Effector memory CD4-positive, alpha-beta T cell (primary cell): ENCODE results near the gene SLC44A2.
"Not testable (repeated sequence)": the region's sequence is repeated elsewhere in the genome, so short reads cannot be mapped to it uniquely, and the experiment has no call there.

Source experiments
- DNase-seq, 3 donors: peaks; one replicate each; pipeline ENCODE4 v3.0.0-alpha.2; 2020
- H3K27ac ChIP-seq: 2 replicates; pipeline ENCODE4 v1.7.0; 2013; ENCODE audit warnings: mild to moderate bottlenecking, low read length, moderate library complexity; ENCODE audit not compliant: insufficient read depth, poor library complexity, severe bottlenecking
- H3K27me3 ChIP-seq: replicated peaks from 2 replicates; pipeline ENCODE4 v1.7.0; 2013; ENCODE audit warnings: mild to moderate bottlenecking, low read length; ENCODE audit not compliant: insufficient read depth, control insufficient read depth, poor library complexity, severe bottlenecking
- H3K36me3 ChIP-seq: 2 replicates; pipeline ENCODE4 v1.7.0; 2013; ENCODE audit warnings: mild to moderate bottlenecking, low read length, moderate library complexity; ENCODE audit not compliant: control insufficient read depth, insufficient read depth
- H3K4me1 ChIP-seq: 2 replicates; pipeline ENCODE4 v1.7.0; 2013; ENCODE audit warnings: low read length, mild to moderate bottlenecking; ENCODE audit not compliant: control insufficient read depth, insufficient read depth, poor library complexity, severe bottlenecking
- H3K4me3 ChIP-seq: 2 replicates; pipeline ENCODE4 v1.7.0; 2013; ENCODE audit warnings: low read length, low read depth, mild to moderate bottlenecking; ENCODE audit not compliant: insufficient read depth, poor library complexity, severe bottlenecking
- H3K9me3 ChIP-seq: 2 replicates; pipeline ENCODE4 v1.7.0; 2013; ENCODE audit warnings: mild to moderate bottlenecking, low read length, moderate library complexity; ENCODE audit not compliant: control insufficient read depth

The SLC44A2 gene

GRCh38 chr19:10662384-10663251, 37.3 kb downstream of the SLC44A2 start:
- Histone ChIP-seq H3K9me3 (no peaks in the 10 kb centered on the region), H3K36me3 (peaks cover 3% of the 10 kb centered on the region), H3K27ac (no peak overlapping the region), H3K4me3 (no peak overlapping the region), H3K27me3 (no peaks in the 10 kb centered on the region), H3K4me1 (peaks cover 7% of the 10 kb centered on the region)
- no peak for DNase-seq

GRCh38 chr19:10663252-10663563, 37.9 kb downstream of the SLC44A2 start:
- not testable (repeated sequence) for H3K4me1 ChIP-seq, H3K4me3 ChIP-seq, H3K27me3 ChIP-seq, DNase-seq, H3K9me3 ChIP-seq, H3K36me3 ChIP-seq, H3K27ac ChIP-seq

GRCh38 chr19:10667867-10668266, 42.5 kb downstream of the SLC44A2 start:
- no peaks in the 10 kb centered on the region for H3K9me3 ChIP-seq
- DNase-seq = no peak
- no peaks in the 10 kb centered on the region for H3K27me3 ChIP-seq
- no peak overlapping the region for H3K27ac ChIP-seq
- H3K4me1 ChIP-seq = no peaks in the 10 kb centered on the region
- no peak overlapping the region for H3K4me3 ChIP-seq
- peaks cover 22% of the 10 kb centered on the region for H3K36me3 ChIP-seq

- Histone ChIP-seq H3K4me3 (no peak overlapping the region), H3K27me3 (no peaks in the 10 kb centered on the region), H3K27ac (no peak overlapping the region), H3K36me3 (peaks cover 36% of the 10 kb centered on the region), H3K9me3 (no peaks in the 10 kb centered on the region), H3K4me1 (no peaks in the 10 kb centered on the region)
- no peak for DNase-seq
Measured at GRCh38 chr19:10669246-10669645, 43.9 kb downstream of the SLC44A2 start.

DNA sequence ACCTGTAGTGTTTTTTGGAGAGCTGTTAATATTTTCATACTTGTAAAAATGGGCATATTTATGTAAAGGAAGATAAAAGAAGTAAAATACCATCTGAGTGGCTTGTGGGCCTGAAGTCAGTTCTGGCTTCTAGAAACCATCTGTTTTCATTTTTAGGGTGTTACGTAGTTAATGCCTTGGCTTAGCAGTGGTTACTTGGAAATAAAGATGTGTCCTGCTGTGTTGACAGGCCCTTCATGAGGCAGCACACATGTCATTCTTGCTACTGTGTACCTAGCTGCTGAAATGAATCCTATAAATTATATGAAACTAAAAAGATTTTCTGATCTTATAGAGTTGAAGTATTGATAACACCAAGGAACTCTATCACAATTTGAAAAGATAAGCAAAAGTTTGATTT, 44.8 kb downstream of the SLC44A2 start:
- DNase-seq = no peak
- peaks cover 36% of the 10 kb centered on the region for H3K36me3 ChIP-seq
- no peaks in the 10 kb centered on the region for H3K4me1 ChIP-seq
- no peaks in the 10 kb centered on the region for H3K27me3 ChIP-seq
- H3K27ac ChIP-seq = no peak overlapping the region
- no peaks in the 10 kb centered on the region for H3K9me3 ChIP-seq
- no peak overlapping the region for H3K4me3 ChIP-seq

DNA sequence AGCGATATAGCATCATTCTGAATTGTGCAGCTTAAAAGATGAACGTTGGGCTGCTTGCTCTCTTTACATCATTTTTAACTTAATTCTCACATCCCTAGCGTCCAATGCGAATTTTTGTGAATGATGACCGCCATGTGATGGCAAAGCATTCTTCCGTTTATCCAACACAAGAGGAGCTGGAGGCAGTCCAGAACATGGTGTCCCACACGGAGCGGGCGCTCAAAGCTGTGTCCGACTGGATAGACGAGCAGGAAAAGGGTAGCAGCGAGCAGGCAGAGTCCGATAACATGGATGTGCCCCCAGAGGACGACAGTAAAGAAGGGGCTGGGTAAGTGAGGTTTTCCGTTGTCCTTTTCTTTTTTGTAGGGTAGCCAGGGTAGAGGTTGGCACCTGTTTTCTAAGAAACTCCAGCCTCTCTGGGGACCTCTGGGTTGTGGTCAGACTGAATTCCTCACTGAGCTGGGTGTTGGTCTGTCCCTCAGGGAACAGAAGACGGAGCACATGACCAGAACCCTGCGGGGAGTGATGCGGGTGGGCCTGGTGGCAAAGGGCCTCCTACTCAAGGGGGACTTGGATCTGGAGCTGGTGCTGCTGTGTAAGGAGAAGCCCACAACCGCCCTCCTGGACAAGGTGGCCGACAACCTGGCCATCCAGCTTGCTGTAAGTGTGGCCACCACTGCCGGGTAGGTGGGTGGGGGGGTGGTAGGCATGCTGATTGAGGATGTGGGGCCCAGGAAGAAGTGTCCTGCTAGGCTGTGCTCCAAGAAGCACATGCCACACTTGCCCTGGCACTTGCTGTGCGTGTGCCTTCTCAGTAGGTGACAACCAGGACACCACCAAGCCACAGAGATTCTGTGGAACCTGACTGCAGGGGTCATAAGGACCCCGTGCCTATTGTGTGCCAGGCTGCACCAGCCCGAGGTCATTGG, 45.8 kb downstream of the SLC44A2 start:
- Histone ChIP-seq H3K27me3 (no peaks in the 10 kb centered on the region), H3K9me3 (no peaks in the 10 kb centered on the region), H3K4me3 (no peak overlapping the region), H3K27ac (no peak overlapping the region), H3K36me3 (peaks cover 43% of the 10 kb centered on the region), H3K4me1 (no peaks in the 10 kb centered on the region)
- no peak for DNase-seq

DNA sequence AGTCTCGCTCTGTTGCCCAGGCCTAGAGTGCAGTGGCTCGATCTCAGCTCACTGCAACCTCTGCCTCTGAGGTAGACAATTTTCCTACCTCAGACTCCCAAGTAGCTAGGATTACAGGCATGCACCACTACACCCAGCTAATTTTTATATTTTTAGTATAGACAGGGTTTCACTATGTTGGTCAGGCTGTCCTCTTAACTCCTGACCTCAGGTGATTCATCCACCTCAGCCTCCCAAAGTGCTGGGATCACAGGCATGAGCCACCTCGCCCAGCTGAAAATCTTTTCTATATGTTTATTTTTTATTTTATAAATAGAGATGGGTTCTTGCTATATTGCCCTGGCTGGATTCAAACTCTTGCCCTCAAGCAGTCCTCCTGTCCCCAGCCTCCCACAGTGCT, 46.6 kb downstream of the SLC44A2 start:
- not testable (repeated sequence) for H3K4me3 ChIP-seq, H3K9me3 ChIP-seq, DNase-seq, H3K27ac ChIP-seq, H3K4me1 ChIP-seq, H3K27me3 ChIP-seq
- peaks cover 45% of the 10 kb centered on the region for H3K36me3 ChIP-seq

GRCh38 chr19:10675214-10675613, 49.9 kb downstream of the SLC44A2 start:
- not testable (repeated sequence) for H3K4me3 ChIP-seq, H3K4me1 ChIP-seq, DNase-seq, H3K9me3 ChIP-seq, H3K27me3 ChIP-seq, H3K27ac ChIP-seq
- peaks cover 78% of the 10 kb centered on the region for H3K36me3 ChIP-seq

- no peaks in the 10 kb centered on the region for H3K9me3 ChIP-seq
Measured at GRCh38 chr19:10677751-10678150, 52.4 kb downstream of the SLC44A2 start.

DNA sequence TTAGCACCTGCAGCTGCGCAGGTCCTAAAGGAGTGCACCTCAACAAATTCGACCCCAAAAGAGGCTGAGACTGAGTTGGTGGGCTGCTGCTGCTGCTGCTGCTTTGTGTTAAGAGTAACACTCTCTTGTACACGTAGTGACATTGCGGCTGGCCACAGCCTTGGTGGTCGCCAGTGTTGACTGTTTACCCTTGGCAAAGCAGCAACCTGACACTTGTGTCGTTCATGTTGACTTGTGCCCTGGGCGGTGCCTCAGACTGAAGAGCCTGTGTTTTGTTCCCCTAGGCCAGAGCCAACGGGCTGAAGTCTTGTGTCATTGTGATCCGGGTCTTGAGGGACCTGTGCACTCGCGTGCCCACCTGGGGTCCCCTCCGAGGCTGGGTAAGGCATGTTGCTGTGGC, 53.5 kb downstream of the SLC44A2 start:
- Histone ChIP-seq H3K27me3 (no peaks in the 10 kb centered on the region), H3K27ac (no peak overlapping the region), H3K4me1 (no peaks in the 10 kb centered on the region), H3K4me3 (no peak overlapping the region), H3K9me3 (no peaks in the 10 kb centered on the region), H3K36me3 (peaks cover 82% of the 10 kb centered on the region)
- DNase-seq = no peak

More at GRCh38 chr19:10677751-10678150, 52.4 kb downstream of the SLC44A2 start:
- no peak overlapping the region for H3K4me3 ChIP-seq
- no peaks in the 10 kb centered on the region for H3K4me1 ChIP-seq
- no peak overlapping the region for H3K27ac ChIP-seq
- no peaks in the 10 kb centered on the region for H3K27me3 ChIP-seq
- DNase-seq = no peak
- peaks cover 83% of the 10 kb centered on the region for H3K36me3 ChIP-seq
